Measurements from ENCODE around the gene GLRB. TPM values are rescaled to one million over a fixed set of nuclear protein-coding genes. Genes with fewer than 3 reads are reported as not detected.

GLRB gene
- total and polyA plus RNA-seq, 2 donors (not counting 1 experiment from before 2014, with no cell fraction given): not detected

- TF ChIP-seq EZH2 (IDR thresholded peaks at IDR 0.05; ENCODE audit: borderline replicate concordance, insufficient read depth, low read depth, low read length, poor library complexity, severe bottlenecking) (no peak), CTCF (IDR thresholded peaks at IDR 0.05) (no peak)
- DNase-seq (no peak), ATAC-seq (ENCODE audit: low read depth) (no peak)
- no peaks in the 10 kb centered on the region for H3K4me1 ChIP-seq (ENCODE audit: control insufficient read depth in 2 of 2, insufficient read depth in 2 of 2, low read length in 2 of 2)
- peaks cover 2% of the 10 kb centered on the region for H3K9me3 Mint-ChIP-seq (ENCODE audit: insufficient read depth)
- 94% methylated on average over 4 of the region's 4 CpGs for WGBS (ENCODE audit: insufficient coverage)
- no peaks in the 10 kb centered on the region for H3K4me1 Mint-ChIP-seq
- no peaks in the 10 kb centered on the region for H3K27me3 ChIP-seq (replicated peaks in 1 of 4; ENCODE audit: control extremely low read depth in 1 of 4, control insufficient read depth in 3 of 4, insufficient read depth in 4 of 4, low read length in 3 of 4)
- intact Hi-C loops (cut with micrococcal nuclease): no loop called here
- H3K27ac ChIP-seq (ENCODE audit: low read length in 2 of 2): no peak overlapping the region
- ChIA-PET POLR2A (no interaction called here), CTCF (no interaction called here)
- H3K36me3 ChIP-seq (replicated peaks in 1 of 2; ENCODE audit: control extremely low read depth in 1 of 2, control insufficient read depth in 1 of 2, extremely low read depth in 1 of 2, insufficient read depth in 2 of 2, low read length in 1 of 2): no peaks in the 10 kb centered on the region
- no peak overlapping the region for H3K27ac Mint-ChIP-seq
- H3K4me2 ChIP-seq (replicated peaks; ENCODE audit: low read depth, low read length, poor library complexity, severe bottlenecking): no peak overlapping the region
- no peaks in the 10 kb centered on the region for H3K9me3 ChIP-seq (ENCODE audit: control extremely low read depth in 1 of 3, control insufficient read depth in 2 of 3, insufficient read depth in 1 of 3, low read length in 2 of 3)
- H3K4me3 ChIP-seq (ENCODE audit: control extremely low read depth in 1 of 5, extremely low read depth in 1 of 5, insufficient read depth in 1 of 5, low read depth in 2 of 5, low read length in 4 of 5): no peak overlapping the region
- H4K20me1 ChIP-seq (ENCODE audit: control insufficient read depth, insufficient read depth, low read length, poor library complexity, severe bottlenecking): no peaks in the 10 kb centered on the region
- H2AFZ ChIP-seq (ENCODE audit: insufficient read depth, low read depth, low read length, poor library complexity, severe bottlenecking): no peak overlapping the region
- no peaks in the 10 kb centered on the region for H3K27me3 Mint-ChIP-seq
- H3K9ac ChIP-seq (ENCODE audit: low read length): no peak overlapping the region
- H3K79me2 ChIP-seq (ENCODE audit: control insufficient read depth, insufficient read depth, low read length): no peaks in the 10 kb centered on the region
- H3K4me3 Mint-ChIP-seq: no peak overlapping the region
These were observed 25.4 kb upstream of the GLRB start for GRCh38 chr4:157050561-157050960.

- H3K4me3 ChIP-seq (ENCODE audit: control extremely low read depth in 1 of 5, extremely low read depth in 1 of 5, insufficient read depth in 1 of 5, low read depth in 2 of 5, low read length in 4 of 5): no peak overlapping the region
- no peaks in the 10 kb centered on the region for H3K79me2 ChIP-seq (ENCODE audit: control insufficient read depth, insufficient read depth, low read length)
- no peak overlapping the region for H3K4me2 ChIP-seq (replicated peaks; ENCODE audit: low read depth, low read length, poor library complexity, severe bottlenecking)
- Mint-ChIP-seq H3K4me1 (no peaks in the 10 kb centered on the region), H3K4me3 (no peak overlapping the region), H3K27me3 (no peaks in the 10 kb centered on the region), H3K27ac (no peak overlapping the region), H3K9me3 (ENCODE audit: insufficient read depth) (peaks cover 2% of the 10 kb centered on the region)
- no peaks in the 10 kb centered on the region for H4K20me1 ChIP-seq (ENCODE audit: control insufficient read depth, insufficient read depth, low read length, poor library complexity, severe bottlenecking)
- no peak overlapping the region for H3K9ac ChIP-seq (ENCODE audit: low read length)
- WGBS (ENCODE audit: insufficient coverage): 95% methylated on average over 10 of the region's 11 CpGs
- CTCF ChIA-PET: no interaction called here
- H3K27ac ChIP-seq (ENCODE audit: low read length in 2 of 2): no peak overlapping the region
- DNase-seq (no peak), ATAC-seq (ENCODE audit: low read depth) (no peak)
- TF ChIP-seq CTCF (IDR thresholded peaks at IDR 0.05) (no peak), EZH2 (IDR thresholded peaks at IDR 0.05; ENCODE audit: borderline replicate concordance, insufficient read depth, low read depth, low read length, poor library complexity, severe bottlenecking) (no peak)
- H3K9me3 ChIP-seq (ENCODE audit: control extremely low read depth in 1 of 3, control insufficient read depth in 2 of 3, insufficient read depth in 1 of 3, low read length in 2 of 3): no peaks in the 10 kb centered on the region
- no peaks in the 10 kb centered on the region for H3K27me3 ChIP-seq (replicated peaks in 1 of 4; ENCODE audit: control extremely low read depth in 1 of 4, control insufficient read depth in 3 of 4, insufficient read depth in 4 of 4, low read length in 3 of 4)
- intact Hi-C loops (cut with micrococcal nuclease): no loop called here
- POLR2A ChIA-PET: no interaction called here
- no peaks in the 10 kb centered on the region for H3K36me3 ChIP-seq (replicated peaks in 1 of 2; ENCODE audit: control extremely low read depth in 1 of 2, control insufficient read depth in 1 of 2, extremely low read depth in 1 of 2, insufficient read depth in 2 of 2, low read length in 1 of 2)
- no peak overlapping the region for H2AFZ ChIP-seq (ENCODE audit: insufficient read depth, low read depth, low read length, poor library complexity, severe bottlenecking)
- H3K4me1 ChIP-seq (ENCODE audit: control insufficient read depth in 2 of 2, insufficient read depth in 2 of 2, low read length in 2 of 2): no peaks in the 10 kb centered on the region
These were observed 23.4 kb upstream of the GLRB start for GRCh38 chr4:157052429-157053040.
